ENCODE data around the gene MAGOH.

MAGOH gene

GRCh38 chr1:53258216-53258615 is 19.9 kb upstream of the MAGOH start:
- TF ChIP-seq GATA3 (IDR thresholded peaks at IDR 0.05; ENCODE audit: low read depth, low read length) (no peak), GATA2 (IDR thresholded peaks at IDR 0.05; ENCODE audit: low read depth, low read length) (no peak)

- TF ChIP-seq GATA2 (IDR thresholded peaks at IDR 0.05; ENCODE audit: low read depth, low read length) = no peak
- no peak for TF ChIP-seq GATA3 (IDR thresholded peaks at IDR 0.05; ENCODE audit: low read depth, low read length)
Observed at GRCh38 chr1:53257454-53258081, 19.2 kb upstream of the MAGOH start.

GRCh38 chr1:53256511-53257453 is 18.5 kb upstream of the MAGOH start:
- TF ChIP-seq GATA3 (IDR thresholded peaks at IDR 0.05; ENCODE audit: low read depth, low read length) (no peak), GATA2 (IDR thresholded peaks at IDR 0.05; ENCODE audit: low read depth, low read length) (no peak)

- TF ChIP-seq GATA3 (IDR thresholded peaks at IDR 0.05; ENCODE audit: low read depth, low read length) = no peak
- TF ChIP-seq GATA2 (IDR thresholded peaks at IDR 0.05; ENCODE audit: low read depth, low read length) = no peak
Observed at GRCh38 chr1:53255031-53255430, 16.7 kb upstream of the MAGOH start.

- TF ChIP-seq GATA2 (IDR thresholded peaks at IDR 0.05; ENCODE audit: low read depth, low read length) (no peak), GATA3 (IDR thresholded peaks at IDR 0.05; ENCODE audit: low read depth, low read length) (no peak)
Observed at GRCh38 chr1:53254011-53254640, 15.8 kb upstream of the MAGOH start.

- no peak for TF ChIP-seq GATA3 (IDR thresholded peaks at IDR 0.05; ENCODE audit: low read depth, low read length)
- TF ChIP-seq GATA2 (IDR thresholded peaks at IDR 0.05; ENCODE audit: low read depth, low read length) = no peak
Observed at GRCh38 chr1:53250325-53250724, 12.0 kb upstream of the MAGOH start.

- TF ChIP-seq GATA3 (IDR thresholded peaks at IDR 0.05; ENCODE audit: low read depth, low read length) = no peak
- no peak for TF ChIP-seq GATA2 (IDR thresholded peaks at IDR 0.05; ENCODE audit: low read depth, low read length)
Observed at GRCh38 chr1:53249706-53250105, 11.4 kb upstream of the MAGOH start.

- TF ChIP-seq GATA3 (IDR thresholded peaks at IDR 0.05; ENCODE audit: low read depth, low read length) (no peak), GATA2 (IDR thresholded peaks at IDR 0.05; ENCODE audit: low read depth, low read length) (no peak)
Observed at GRCh38 chr1:53246261-53247134, 8.2 kb upstream of the MAGOH start.

GRCh38 chr1:53244141-53244540 is 5.8 kb upstream of the MAGOH start:
- TF ChIP-seq GATA3 (IDR thresholded peaks at IDR 0.05; ENCODE audit: low read depth, low read length) = no peak
- TF ChIP-seq GATA2 (IDR thresholded peaks at IDR 0.05; ENCODE audit: low read depth, low read length) = no peak

- TF ChIP-seq GATA3 (IDR thresholded peaks at IDR 0.05; ENCODE audit: low read depth, low read length) = no peak
- no peak for TF ChIP-seq GATA2 (IDR thresholded peaks at IDR 0.05; ENCODE audit: low read depth, low read length)
Observed at GRCh38 chr1:53242381-53242780, 4.1 kb upstream of the MAGOH start.

GRCh38 chr1:53241828-53242227 is 3.5 kb upstream of the MAGOH start:
- TF ChIP-seq GATA2 (IDR thresholded peaks at IDR 0.05; ENCODE audit: low read depth, low read length) (no peak), GATA3 (IDR thresholded peaks at IDR 0.05; ENCODE audit: low read depth, low read length) (no peak)

GRCh38 chr1:53237638-53238037 is 680 bp downstream of the MAGOH start:
- TF ChIP-seq GATA2 (IDR thresholded peaks at IDR 0.05; ENCODE audit: low read depth, low read length) = no peak
- TF ChIP-seq GATA3 (IDR thresholded peaks at IDR 0.05; ENCODE audit: low read depth, low read length) = no peak

GRCh38 chr1:53220962-53221286 is 17.4 kb downstream of the MAGOH start:
- TF ChIP-seq GATA3 (IDR thresholded peaks at IDR 0.05; ENCODE audit: low read depth, low read length) = no peak
- TF ChIP-seq GATA2 (IDR thresholded peaks at IDR 0.05; ENCODE audit: low read depth, low read length) = no peak
